ENCODE data around the gene INTS6.

Gene INTS6

GRCh38 chr13:51342706-51343105 lies 110.1 kb downstream of the INTS6 start:
- DNase-seq (ENCODE audit: low read depth) = no peak

- no peak for DNase-seq (ENCODE audit: low read depth)
Measured at GRCh38 chr13:51341791-51342190, 111.0 kb downstream of the INTS6 start.

DNA sequence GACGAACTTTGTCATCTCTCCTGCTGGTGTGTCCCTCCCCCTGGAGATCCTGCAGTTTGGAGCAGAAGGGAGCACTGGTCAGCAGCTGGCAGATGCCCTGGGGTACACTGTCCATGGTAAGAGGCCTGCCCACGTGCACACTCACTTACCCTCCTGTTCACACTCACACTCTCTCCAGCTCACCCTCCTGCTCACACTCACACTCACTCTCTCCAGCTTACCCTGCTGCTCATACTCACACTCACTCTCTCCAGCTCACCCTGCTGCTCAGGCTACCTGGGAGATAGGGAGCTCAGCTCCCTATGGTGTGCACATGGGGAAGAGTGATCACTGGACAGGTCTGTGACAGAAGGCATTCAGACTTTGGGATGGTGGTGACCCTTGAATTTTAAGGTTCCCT lies 111.6 kb downstream of the INTS6 start:
- DNase-seq (ENCODE audit: low read depth) = no peak

DNA sequence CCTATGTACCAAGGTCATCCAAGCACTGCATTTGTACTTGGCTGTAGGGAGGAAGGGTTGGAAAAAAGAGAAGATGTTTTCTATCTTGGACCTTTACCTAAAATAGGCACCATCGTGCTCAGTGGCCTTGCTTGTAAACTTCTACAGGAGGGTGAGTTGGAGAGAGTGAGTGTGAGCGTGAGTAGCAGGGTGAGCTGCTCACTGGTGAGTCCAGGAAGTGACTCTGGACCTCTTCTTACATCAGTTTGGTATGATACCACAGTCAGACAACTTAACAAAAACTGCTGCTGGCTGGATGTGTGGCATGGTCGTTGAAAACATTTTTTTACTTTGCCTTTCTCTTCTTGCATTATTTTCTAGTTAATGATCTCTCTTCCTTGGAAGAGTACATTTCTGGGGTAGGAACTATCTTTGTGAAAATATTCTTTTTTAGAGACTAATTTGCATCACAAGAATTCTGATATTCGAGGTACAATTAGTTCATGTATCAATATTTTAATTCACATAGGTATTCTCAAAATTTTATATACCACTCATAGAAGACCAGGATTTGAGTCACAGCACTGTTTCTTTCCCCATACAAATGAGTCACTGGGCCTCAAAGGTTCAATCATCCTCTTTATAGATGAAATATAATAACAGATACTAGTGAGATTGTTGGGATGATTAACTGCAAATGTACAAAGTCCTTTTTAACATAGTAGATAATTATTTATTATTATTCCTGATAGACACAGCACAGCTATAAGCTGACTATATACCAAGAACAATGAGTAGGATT lies 112.7 kb downstream of the INTS6 start:
- DNase-seq (ENCODE audit: low read depth) = no peak

DNA sequence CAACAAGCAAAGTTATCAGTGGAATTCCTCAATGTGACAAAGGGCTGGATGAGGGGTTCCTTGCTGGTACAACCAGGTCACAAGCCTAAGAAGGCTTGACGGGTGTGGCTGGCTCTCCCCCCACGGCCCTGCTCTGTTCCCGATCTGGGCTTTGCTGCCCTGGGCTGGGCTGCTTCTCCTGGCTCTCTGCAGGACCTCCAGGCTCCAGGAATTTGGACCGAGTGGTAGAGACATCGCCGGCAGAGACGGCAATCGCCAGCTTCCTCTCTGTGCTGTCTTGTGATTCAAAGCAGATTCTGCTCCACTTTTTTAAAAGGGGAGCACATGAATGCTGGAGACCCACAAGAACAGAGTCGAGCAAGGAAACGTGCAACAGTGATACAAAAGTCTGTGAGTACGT lies 113.5 kb downstream of the INTS6 start, which contains the start of gene SERPINE3:
Gene SERPINE3, plus strand, starts transcription at position 338 of the 400 bp plus-strand sequence. CDS start 1,401 bp downstream, outside the sequence.
- no peak for DNase-seq (ENCODE audit: low read depth)

GRCh38 chr13:51336746-51337145 lies 116.1 kb downstream of the INTS6 start:
- no peak for DNase-seq (ENCODE audit: low read depth)

GRCh38 chr13:51333826-51334225 lies 119.0 kb downstream of the INTS6 start:
- no peak for DNase-seq (ENCODE audit: low read depth)

GRCh38 chr13:51333421-51333820 lies 119.4 kb downstream of the INTS6 start:
- DNase-seq (ENCODE audit: low read depth) = no peak

DNA sequence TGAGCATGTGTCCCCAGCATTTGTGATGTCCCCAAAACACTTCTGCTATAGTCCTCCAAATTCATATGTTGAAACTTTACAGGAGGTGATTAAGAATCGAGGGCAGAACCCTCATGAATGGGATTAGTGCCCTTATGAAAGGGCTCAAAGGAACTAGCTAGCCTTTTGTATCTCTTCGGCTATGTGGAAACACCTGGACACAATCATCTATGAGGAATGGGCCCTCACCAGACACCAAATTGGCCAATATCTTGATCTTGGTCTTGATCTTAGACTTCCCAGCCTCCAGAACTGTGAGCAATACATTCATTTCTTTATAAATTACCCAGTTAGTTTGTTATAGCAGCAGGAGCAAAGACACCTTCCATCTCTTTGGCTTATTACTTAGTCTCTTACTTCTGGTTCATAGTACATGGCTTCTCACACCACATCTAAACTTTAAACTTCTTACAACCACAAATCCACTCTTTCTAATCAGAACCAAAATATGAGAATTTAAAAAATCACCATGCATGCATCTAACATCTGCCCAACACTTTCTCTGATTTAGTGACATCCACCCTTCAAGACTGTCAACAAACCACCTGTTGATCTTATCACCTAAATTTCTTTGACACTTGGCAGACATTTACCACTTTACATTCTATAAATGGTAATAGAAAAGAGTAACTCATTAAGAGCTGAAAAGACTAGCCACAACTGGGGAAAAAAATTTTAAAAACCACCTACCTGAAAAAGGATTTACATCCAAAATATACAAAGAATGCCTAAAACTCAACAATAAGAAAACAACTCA lies 120.1 kb downstream of the INTS6 start:
- DNase-seq (ENCODE audit: low read depth) = no peak

- DNase-seq (ENCODE audit: low read depth) = no peak
Measured at GRCh38 chr13:51331354-51331861, 121.4 kb downstream of the INTS6 start.

- DNase-seq (ENCODE audit: low read depth) = no peak
Measured at GRCh38 chr13:51330791-51331190, 122.0 kb downstream of the INTS6 start.

GRCh38 chr13:51329606-51330005 lies 123.2 kb downstream of the INTS6 start:
- DNase-seq (ENCODE audit: low read depth) = no peak

GRCh38 chr13:51328488-51328887 lies 124.3 kb downstream of the INTS6 start:
- DNase-seq (ENCODE audit: low read depth) = no peak

DNA sequence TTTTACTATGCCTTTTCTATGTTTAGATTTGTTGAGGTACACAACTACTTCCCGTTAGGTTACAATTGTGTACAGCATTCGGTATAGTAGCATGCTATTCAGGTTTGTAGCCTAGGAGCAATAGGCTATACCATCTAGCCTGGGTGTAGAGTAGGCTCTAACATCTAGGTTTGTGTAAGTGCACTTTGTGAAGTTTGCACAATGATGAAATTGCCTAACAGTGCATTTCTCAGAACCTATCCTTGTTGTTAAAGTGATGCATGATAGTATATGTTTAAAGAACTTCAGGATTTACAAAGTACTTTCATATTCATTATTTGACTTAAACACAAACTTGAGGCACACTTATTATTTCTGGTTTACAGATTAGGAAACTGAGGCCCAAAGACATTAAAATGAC lies 124.9 kb downstream of the INTS6 start:
- DNase-seq (ENCODE audit: low read depth) = no peak

DNA sequence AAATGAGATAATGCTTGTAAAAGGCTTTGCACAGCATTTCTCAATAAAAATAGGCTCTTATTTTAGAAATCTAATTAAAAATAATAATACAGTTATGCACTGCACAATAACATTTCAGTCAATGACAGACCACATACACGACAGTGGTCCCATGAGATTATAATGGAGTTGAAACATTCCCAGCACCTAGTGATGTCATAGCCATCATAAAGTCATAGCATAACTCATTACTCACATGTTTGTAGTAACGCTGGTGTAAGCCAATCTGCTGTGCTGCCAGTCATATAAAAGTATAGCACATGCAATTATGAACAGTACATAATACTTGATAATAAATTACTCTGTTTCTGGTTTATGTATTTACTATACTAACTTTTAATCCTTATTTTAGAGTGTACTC lies 126.1 kb downstream of the INTS6 start:
- DNase-seq (ENCODE audit: low read depth) = no peak

- no peak for DNase-seq (ENCODE audit: low read depth)
Measured at GRCh38 chr13:51325837-51326236, 127.0 kb downstream of the INTS6 start.

DNA sequence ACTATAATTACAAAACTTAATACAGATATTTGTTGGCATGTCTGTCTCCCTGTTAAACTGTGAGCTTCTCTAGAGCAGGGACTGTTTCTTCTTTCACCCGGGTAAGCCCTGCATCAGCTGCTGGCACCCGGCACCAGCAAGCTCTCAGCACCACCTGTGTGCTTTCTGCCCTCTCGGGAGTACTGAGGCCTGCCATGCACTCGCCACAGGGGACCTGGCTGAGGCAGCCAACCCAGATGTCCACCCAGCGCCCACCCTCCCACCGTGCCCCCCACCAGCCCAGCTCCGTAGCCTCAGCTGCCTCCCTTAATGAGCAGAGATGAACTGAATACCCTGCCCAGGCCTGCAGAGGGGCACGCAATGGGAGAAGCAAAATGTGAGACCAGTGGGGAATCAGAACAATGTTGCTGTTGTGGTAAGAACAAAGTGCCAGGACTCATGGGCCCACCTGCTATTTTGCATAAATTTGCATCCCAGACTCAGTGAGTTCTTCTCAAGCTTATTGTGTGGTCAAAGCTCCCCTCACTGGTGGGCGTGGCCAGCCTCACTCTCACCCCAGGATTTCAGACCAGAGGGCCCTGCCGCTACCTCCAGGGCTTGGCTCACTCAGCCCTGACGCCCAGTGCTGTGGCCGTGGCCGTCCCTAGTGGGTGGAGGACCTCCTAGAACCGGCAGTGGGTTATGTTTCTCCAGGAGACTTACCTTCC lies 128.0 kb downstream of the INTS6 start:
- DNase-seq (ENCODE audit: low read depth) = no peak

DNA sequence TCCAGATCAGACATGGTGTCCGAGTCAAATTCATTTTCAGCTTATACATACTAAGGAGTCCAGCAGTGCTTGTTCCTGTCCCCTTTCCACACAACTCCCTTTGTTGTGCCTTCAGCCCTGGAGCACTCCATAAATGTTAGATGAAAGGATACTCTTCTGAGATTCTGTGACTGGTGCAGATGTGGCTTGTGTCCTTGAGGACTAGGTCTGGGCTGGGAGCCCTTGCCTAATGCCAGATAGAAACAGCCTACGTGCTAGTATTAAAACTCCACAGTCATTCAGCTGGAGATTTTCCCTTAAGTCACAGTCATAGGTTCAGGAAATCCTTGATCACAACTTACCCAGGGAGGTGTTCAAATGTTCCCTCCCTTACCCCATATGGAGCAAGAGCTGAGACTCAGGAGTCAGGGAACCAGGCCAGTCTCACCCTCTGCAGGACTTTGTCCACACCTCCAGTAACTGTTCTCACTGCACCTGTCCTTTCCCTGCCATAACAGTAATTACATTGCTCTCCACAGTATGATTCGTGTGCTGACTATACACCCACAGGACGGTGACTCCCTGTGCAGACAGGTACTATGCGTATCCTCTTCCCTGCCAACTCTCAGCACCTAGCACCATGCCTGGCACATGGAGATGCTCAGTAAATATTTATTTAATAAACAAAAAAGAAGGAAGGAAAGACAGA lies 128.9 kb downstream of the INTS6 start:
- no peak for DNase-seq (ENCODE audit: low read depth)

- DNase-seq (ENCODE audit: low read depth) = no peak
Measured at GRCh38 chr13:51322826-51323225, 130.0 kb downstream of the INTS6 start.

DNA sequence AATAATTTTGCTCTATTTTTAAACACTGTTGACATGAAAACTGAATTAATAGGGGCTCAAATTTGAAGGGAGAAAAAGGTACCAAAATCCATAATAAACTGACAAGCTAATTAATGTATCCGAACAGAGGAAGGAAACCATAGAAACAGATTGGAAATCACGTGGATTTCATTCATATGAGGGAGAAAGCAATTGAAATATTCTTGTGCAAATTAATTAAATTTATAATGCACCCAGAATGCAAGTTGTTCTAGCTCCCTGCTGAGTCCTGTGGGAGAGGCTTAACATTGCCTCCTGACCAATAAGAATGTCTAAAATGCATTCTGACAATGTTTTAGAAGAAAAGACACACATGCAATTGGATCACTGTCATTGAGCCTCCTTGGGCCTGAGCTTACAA lies 131.0 kb downstream of the INTS6 start:
- DNase-seq (ENCODE audit: low read depth) = no peak

DNA sequence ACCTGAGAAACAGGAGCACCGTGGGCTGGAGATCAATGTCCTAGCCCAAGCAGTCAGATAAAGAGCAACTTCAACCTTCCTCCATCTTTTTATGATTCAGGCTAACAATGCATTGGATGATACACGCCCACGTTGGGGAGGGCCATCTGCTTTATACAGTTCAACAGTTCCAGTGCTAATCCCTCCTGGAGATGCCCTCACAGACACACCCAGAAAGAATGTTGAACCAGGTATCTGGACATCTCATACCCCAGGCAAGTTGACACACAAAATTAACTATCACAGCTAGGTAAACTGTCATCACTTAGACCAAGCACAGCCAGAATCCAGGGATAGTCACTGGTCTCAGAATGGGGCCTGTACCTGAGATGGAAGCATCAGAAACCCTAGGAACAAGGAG lies 134.0 kb downstream of the INTS6 start:
- DNase-seq (ENCODE audit: low read depth) = no peak

- no peak for DNase-seq (ENCODE audit: low read depth)
Measured at GRCh38 chr13:51318015-51318414, 134.8 kb downstream of the INTS6 start.
